CD4-positive, alpha-beta T cell treated with Interferon gamma for 1 hour (primary cell): ENCODE measurements around the gene KRT77.
"Not testable (repeated sequence)": the region's sequence is repeated elsewhere in the genome, so short reads cannot be mapped to it uniquely, and the experiment has no call there.

ENCODE experiments used
- DNase-seq: peaks from one replicate; pipeline ENCODE4 v3.0.0-alpha.2; 2020

Gene KRT77

GRCh38 chr12:52673713-52674432 lies 29.5 kb downstream of the KRT77 start:
- no peak for DNase-seq

GRCh38 chr12:52673217-52673616 lies 30.1 kb downstream of the KRT77 start:
- DNase-seq = no peak

- no peak for DNase-seq
Observed at GRCh38 chr12:52672321-52672933, 30.9 kb downstream of the KRT77 start.

GRCh38 chr12:52670961-52671360 lies 32.4 kb downstream of the KRT77 start:
- no peak for DNase-seq

GRCh38 chr12:52670506-52670905 lies 32.8 kb downstream of the KRT77 start:
- no peak for DNase-seq

- not testable (repeated sequence) for DNase-seq
Observed at GRCh38 chr12:52669941-52670340, 33.4 kb downstream of the KRT77 start.

- DNase-seq = no peak
Observed at GRCh38 chr12:52669426-52669825, 33.9 kb downstream of the KRT77 start.

- no peak for DNase-seq
Observed at GRCh38 chr12:52667931-52668330, 35.4 kb downstream of the KRT77 start.

- DNase-seq = no peak
Observed at GRCh38 chr12:52667509-52667908, 35.8 kb downstream of the KRT77 start.

GRCh38 chr12:52666471-52666870 lies 36.9 kb downstream of the KRT77 start:
- no peak for DNase-seq

- no peak for DNase-seq
Observed at GRCh38 chr12:52663420-52663819, 39.9 kb downstream of the KRT77 start.

GRCh38 chr12:52662918-52663229 lies 40.5 kb downstream of the KRT77 start:
- DNase-seq = no peak

- no peak for DNase-seq
Observed at GRCh38 chr12:52662093-52662917, 41.0 kb downstream of the KRT77 start.

GRCh38 chr12:52661668-52662067 lies 41.7 kb downstream of the KRT77 start:
- DNase-seq = no peak

GRCh38 chr12:52660934-52661499 lies 42.3 kb downstream of the KRT77 start:
- no peak for DNase-seq

- DNase-seq = no peak
Observed at GRCh38 chr12:52659951-52660350, 43.4 kb downstream of the KRT77 start.

GRCh38 chr12:52659395-52659794 lies 43.9 kb downstream of the KRT77 start:
- no peak for DNase-seq

GRCh38 chr12:52658196-52658595 lies 45.1 kb downstream of the KRT77 start:
- DNase-seq = no peak

- DNase-seq = no peak
Observed at GRCh38 chr12:52657250-52657902, 45.9 kb downstream of the KRT77 start.

GRCh38 chr12:52656616-52657015 lies 46.7 kb downstream of the KRT77 start:
- DNase-seq = no peak

- DNase-seq = no peak
Observed at GRCh38 chr12:52655720-52656124, 47.6 kb downstream of the KRT77 start.

- no peak for DNase-seq
Observed at GRCh38 chr12:52655251-52655650, 48.1 kb downstream of the KRT77 start.

- no peak for DNase-seq
Observed at GRCh38 chr12:52651726-52652261, 51.5 kb downstream of the KRT77 start, which contains the start of gene KRT2. Gene KRT2, minus strand, starts transcription at chr12:52652211. Its CDS starts 69 bp downstream, at chr12:52652142.
